Measurements from ENCODE around the gene ZNF775. TPM values are rescaled to one million over a fixed set of nuclear protein-coding genes. Genes with fewer than 3 reads are reported as not detected.

The ZNF775 gene
- total RNA-seq, 1 experiment from 2014 or later = 8.2 TPM

GRCh38 chr7:150400788-150401423, 21.8 kb downstream of the ZNF775 start:
- no peak for DNase-seq (ENCODE audit: low read depth)

DNA sequence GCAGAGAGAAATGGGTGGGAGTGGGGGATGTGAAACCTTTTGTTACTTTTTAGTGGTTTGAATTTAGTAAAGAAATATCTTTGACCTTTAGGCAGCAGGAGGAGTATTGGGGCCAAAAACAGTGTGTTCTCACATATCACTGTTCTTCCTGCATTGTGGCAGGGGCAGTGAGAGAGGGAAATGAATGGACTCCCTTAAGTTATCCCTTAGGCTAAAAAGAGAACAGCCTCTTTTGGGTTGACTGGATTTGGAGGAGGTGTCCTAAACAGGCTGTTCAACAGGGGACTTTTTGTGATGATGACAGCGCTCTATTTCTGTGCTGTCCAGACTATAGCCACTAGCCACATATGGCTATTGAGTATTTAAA, 22.3 kb downstream of the ZNF775 start:
- no peak for DNase-seq (ENCODE audit: low read depth)

DNA sequence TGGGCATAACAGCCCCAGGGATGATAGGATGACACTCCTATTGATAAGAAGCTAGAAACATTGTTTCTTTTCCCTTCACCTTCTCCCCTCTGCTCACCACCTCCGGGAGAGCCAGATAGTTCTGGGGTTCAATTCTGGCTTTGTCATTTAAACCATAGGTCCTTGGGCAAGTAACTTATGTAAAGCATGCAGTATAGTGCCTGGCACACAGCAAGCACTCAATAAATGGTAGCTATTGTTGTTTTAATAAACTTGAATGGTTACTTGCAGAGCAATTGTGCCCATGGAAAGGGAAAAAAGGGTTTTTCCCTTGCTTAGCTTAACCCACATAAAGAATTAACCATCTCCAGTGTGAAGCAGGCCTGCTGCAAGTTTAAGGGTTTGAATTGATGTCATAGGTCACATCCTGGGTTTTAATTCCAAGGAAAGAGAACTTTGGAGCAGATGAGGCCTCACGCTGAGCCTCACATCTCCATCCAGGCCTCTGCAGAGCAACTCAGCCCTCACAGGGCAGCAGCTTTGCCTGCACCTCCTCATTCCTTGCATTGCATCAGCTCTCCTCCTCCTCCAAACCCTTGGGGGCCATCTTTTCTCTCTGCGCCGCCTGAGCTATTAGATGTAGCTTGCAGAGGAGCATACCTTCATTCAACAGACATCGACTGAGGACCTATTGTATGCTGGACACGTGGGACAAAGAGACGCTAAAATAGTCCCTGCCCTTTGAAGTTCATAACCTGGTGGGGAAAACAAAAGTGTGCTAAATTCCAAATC, 22.9 kb downstream of the ZNF775 start:
- no peak for DNase-seq (ENCODE audit: low read depth)

DNA sequence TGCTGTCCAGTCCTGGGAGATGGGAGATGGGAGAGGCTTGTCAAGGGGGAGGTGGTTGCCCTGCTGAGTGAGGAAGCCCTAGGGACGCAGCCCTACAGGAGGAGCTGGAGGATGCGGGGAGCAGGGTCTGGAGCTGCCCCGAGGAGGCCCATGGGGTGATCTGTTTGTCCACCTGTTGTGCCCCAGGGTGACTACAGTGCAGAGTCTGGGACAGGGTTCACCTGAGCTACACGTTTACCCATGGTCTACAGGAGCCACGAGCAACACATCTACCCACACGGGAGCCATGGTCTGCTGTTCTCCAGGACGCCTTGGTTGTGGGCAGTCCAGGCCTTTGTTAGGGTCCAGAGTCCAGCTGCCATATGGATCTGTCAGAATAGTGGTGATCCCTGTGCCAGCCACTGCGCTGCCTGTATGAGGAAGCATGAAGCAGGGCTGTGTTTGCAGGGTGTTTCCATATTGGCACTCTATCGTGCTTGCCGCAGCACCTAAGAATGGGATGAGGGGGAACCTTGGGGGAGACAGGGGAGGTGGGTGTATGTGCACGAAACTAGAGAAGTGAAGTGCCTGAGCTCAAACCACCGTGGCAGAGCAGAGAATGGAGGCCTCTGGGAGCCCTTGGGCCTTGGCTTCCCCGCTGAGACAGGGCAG, 23.7 kb downstream of the ZNF775 start:
- no peak for DNase-seq (ENCODE audit: low read depth)

GRCh38 chr7:150403376-150404171, 24.4 kb downstream of the ZNF775 start:
- no peak for DNase-seq (ENCODE audit: low read depth)

GRCh38 chr7:150404172-150404804, 25.2 kb downstream of the ZNF775 start:
- no peak for DNase-seq (ENCODE audit: low read depth)

GRCh38 chr7:150404805-150405583, 25.9 kb downstream of the ZNF775 start:
- peak; percentile 82 for DNase-seq (ENCODE audit: low read depth)

- no peak for DNase-seq (ENCODE audit: low read depth)
Measured at GRCh38 chr7:150405584-150406311, 26.6 kb downstream of the ZNF775 start.

- no peak for DNase-seq (ENCODE audit: low read depth)
Measured at GRCh38 chr7:150406312-150406566, 27.1 kb downstream of the ZNF775 start.

GRCh38 chr7:150406567-150407421, 27.7 kb downstream of the ZNF775 start:
- no peak for DNase-seq (ENCODE audit: low read depth)

- no peak for DNase-seq (ENCODE audit: low read depth)
Measured at GRCh38 chr7:150407588-150408392, 28.7 kb downstream of the ZNF775 start.

- DNase-seq (ENCODE audit: low read depth) = no peak
Measured at GRCh38 chr7:150408393-150409299, 29.5 kb downstream of the ZNF775 start.

DNA sequence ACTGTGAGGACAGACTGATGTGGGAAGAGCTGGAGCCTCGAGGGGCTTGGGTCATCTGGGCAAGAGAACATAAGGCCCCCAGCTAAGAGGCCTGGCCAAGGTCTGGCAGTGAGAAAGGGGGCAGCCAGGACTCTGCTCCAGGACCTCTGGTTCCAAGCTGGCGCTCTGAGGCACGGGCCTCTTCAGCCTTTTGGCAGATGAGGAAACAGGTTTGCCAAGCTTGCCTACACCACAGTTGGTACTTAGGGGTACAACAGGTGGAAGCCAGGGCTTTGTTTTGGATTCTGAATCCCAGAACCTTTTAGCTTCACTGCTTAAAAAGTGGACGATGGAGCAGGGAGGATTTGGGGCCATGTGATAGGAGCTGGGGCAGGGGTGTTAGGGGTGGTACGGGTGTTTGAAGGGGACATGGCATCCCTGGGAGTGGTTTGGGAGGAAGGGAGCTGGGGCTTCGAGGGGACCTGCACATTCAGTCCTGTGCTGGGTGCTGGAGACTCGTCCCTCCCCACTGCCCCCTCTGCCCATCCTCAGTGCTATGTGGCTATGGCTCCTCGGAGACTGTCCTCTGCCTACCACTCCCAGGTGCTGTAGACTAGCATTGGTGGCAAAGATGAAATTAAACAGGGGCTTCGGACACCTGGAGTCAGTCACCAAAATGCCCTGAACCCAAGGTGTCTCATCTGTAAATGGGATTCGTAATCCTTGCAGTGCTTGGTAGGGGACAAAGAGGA, 30.3 kb downstream of the ZNF775 start:
- DNase-seq (ENCODE audit: low read depth) = no peak

- no peak for DNase-seq (ENCODE audit: low read depth)
Measured at GRCh38 chr7:150410131-150410530, 31.0 kb downstream of the ZNF775 start.

GRCh38 chr7:150410680-150411346, 31.7 kb downstream of the ZNF775 start:
- no peak for DNase-seq (ENCODE audit: low read depth)

GRCh38 chr7:150411606-150412005, 32.5 kb downstream of the ZNF775 start:
- no peak for DNase-seq (ENCODE audit: low read depth)
